GM19455 (cell line): ENCODE results near the gene KDM1A.

Source experiments
- ATAC-seq: cut with Tn5 transposase; IDR thresholded peaks from one replicate; pipeline ENCODE4 v1.9.1; 2021; ENCODE audit not compliant: unreplicated experiment

Gene KDM1A

DNA sequence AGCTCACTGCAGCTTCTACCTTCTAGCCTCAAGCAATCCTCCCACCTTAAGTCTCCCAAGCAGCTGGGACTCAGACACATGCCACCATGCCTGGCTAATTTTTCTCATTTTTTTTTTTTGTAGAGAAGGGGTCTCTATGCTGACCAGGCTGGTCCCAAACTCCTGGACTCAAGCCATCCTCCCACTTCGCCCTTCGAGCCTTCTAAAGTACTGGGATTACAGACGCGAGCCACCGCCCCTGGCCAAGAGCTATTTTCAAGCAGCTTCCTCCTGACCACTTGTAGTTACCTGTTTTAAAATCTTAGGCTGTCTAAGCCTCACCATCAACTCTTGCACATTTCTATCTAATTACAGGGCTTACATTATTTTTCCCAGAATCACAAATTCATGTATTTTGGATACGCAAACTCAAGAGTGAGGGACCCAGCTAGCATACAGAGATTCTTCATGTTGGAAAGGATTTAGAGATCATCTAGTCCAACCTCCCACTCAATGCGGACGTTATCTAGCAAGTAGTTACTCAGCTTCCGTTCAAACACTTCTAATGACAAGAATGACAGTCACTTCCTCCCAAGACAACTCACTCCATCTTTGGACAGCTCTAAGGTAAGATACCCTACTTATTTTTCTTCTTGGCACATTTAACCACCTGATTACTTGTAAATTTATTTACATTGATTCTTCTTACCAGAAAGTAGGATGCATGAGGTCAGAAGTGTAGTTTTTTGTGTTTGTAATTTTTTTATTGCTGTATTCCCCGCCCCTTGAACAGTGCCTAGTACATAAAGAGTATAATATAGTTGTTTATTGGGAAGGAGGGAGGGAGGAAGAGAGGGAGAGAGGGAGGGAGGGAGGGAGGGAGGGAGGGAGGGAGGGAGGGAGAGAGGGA lies 84.0 kb downstream of the KDM1A start:
- ATAC-seq: no peak

DNA sequence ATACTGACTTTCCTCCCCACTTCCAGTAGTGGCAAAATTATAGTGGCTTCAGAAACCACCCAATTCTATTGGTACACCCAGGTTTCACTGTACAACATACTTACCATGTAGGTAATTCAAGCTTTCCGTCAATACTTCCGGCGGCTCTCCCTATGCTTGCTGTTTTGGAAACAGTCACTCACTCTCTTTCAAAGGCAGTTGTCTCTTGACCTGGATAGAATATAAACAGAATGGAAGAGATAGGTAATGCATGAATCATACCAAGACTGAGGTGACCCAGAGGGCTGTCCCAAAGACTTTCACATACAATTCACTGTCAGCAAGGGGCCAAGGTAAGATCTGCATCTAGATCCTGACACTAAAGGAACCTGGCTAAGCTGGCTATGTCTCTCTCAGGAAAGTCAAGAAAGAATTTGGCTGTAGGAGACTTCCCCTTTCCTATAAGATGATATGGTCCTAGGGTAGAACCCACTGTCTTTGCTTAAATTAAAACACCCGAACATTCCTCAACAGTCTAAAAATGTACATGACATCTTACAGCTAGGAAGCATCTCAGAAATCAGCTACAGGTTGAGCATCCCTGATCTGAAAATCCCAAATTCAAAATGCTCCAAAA lies 89.8 kb downstream of the KDM1A start:
- no peak for ATAC-seq

- no peak for ATAC-seq
These were observed 91.1 kb downstream of the KDM1A start for GRCh38 chr1:23110391-23110790.

DNA sequence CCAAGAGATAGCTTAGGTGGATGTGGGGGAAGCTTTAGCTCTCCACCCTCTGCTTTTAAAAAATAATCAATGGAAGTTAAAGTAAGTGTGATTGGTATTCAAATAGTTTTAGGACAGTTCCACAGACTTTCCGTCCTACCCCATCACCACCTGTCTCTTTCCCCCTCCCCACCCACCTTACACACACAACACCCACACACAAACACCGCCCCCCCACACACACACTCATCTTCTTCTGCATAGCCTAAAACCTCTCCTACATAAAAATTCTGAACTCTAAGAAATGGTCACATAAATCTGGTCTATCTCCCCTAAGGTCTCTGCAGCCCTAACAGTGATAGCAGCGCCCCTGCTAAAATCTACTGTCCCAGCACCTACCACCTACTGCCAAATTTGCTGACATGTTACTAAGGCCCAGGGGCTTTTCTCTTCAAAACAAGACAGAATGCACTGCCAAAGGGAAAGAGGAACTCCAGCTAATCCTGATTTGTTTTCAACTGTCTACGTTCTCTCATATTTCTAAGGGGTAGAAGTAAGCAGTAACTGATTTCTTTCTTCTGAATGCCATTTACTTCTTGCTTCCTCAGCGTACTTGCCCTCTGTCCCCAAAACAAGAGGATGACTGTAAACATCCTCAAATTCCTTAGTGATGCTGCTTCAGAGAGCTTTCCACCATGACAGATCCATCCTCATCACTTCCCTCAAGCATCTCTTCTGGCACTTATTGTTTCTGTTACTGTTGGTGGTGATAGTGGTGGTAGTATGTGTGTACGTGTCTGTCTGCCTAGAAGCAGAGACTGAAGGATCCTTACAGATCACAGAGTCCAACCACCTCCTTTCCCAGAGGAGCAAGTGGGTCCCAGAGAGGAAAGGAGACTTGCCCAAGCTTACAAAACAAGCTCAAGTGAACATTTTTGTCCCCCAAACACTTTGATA lies 92.6 kb downstream of the KDM1A start:
- no peak for ATAC-seq

DNA sequence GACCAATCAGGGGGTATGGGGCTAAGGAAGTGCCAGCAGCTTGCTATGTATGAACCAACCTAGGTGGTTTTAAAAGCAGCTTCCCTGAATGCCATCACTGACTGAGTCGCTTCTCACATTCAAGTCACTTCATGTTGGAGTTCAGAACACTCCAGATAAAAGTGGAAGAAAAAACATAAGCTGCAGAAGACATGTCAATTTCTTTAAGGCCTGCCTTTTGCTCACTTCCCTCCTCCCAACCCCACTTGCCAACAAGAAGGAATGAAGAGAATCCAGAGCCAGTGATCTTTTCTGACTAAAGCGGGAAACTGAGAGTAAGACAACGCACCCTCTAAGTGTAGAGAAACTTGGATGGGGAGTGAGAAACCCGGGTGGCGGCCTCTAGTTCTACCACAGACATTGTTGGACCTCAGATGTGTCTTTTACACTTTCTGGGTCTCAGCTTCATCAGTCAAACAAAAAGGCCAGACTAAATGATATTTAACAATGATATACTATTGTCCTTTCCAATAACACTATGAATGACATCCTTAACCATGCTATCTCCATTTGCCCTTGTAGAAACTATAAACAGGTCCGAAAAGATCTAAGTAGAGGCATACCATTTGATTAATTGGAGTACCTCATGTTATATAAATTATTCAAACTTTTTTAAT lies 95.3 kb downstream of the KDM1A start:
- no peak for ATAC-seq

- ATAC-seq: no peak
These were observed 97.1 kb downstream of the KDM1A start for GRCh38 chr1:23116216-23116836.

- no peak for ATAC-seq
These were observed 97.8 kb downstream of the KDM1A start for GRCh38 chr1:23116921-23117699.

GRCh38 chr1:23118407-23118806 lies 99.1 kb downstream of the KDM1A start:
- no peak for ATAC-seq

- ATAC-seq: no peak
These were observed 99.9 kb downstream of the KDM1A start for GRCh38 chr1:23118957-23119792.

DNA sequence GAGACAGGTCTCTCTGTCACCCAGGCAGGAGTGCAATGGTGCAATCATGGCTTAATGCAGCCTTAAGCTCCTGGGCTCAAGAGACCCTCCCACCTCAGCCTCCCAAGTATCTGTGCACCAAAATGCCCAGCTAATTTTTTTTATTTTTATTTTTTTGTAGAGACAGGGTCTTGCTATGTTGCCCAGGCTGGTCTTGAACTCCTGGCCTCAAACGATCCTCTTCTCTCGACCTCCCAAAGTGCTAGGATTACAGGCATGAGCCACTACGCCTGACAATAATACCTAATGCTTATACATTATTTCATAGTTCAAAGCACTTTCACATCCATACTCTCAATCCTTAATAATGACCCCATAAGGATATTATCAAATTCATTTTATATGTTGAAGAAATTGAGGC lies 101.1 kb downstream of the KDM1A start:
- no peak for ATAC-seq

GRCh38 chr1:23122023-23122748 lies 102.9 kb downstream of the KDM1A start:
- ATAC-seq: no peak

DNA sequence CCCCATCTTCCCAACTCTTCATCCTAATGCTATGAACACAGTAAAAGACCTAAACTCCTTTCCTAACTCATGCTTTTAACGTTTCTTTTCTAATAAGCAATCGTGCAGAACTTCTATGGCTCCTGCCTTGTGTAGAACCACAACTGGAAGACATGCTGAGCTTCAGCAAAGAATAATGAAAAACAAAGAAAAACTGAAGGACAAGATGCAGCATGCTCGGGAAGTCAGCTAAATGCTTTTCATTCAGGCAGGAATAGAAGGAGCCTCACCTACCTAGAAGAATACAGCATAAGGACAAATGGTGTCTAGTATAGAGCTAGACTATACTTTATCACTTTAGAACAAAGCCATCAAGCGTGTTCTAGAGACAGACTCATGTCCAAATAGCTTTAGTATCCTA lies 103.5 kb downstream of the KDM1A start:
- no peak for ATAC-seq

DNA sequence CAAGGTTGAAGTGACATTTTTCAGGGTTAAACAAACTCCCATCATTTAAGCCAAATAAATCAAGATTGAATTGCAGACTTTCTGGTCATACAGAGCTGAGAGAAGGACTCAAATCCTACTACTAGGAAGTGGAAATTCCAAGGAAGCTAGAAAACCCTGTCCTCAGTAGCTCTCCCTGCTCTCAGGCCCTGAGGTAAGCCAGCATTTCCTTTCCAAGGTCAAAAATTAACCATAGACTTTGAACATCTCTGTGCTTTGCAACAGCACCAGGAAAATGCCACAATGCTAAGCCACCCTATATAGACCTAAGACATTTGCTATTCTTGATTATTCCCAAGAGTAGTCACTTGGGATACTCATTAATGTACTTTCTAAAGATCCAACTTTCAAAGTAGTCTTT lies 104.3 kb downstream of the KDM1A start:
- ATAC-seq: no peak

GRCh38 chr1:23124259-23125026 lies 105.2 kb downstream of the KDM1A start:
- ATAC-seq: no peak

DNA sequence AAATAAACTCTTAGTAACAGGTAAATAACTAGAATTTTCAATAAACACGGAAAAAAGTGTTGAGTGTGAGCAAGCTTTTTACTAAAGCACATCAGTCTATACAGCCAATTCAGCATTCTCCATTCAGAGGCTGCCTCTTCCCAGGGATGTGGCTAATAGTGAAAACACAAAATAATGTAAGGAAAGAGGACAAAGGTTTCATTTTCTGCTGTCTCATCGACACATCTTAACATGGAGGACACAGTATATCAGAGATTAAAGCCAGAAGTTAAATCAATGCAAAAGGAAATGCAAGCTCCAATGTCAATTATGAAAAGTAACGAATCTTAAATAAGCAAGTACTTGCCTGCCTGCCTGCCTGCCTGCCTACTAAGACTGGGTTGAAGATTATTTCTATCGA lies 106.2 kb downstream of the KDM1A start:
- no peak for ATAC-seq

- no peak for ATAC-seq
These were observed 106.9 kb downstream of the KDM1A start for GRCh38 chr1:23126200-23126599.

GRCh38 chr1:23126801-23127200 lies 107.5 kb downstream of the KDM1A start:
- ATAC-seq: no peak
